Measurements from ENCODE around the gene PTPRU.

- TF ChIP-seq ZNF274 (IDR thresholded peaks at IDR 0.05; ENCODE audit: low read length) (no peak), ZNF274 (tag by site-specific recombination; IDR thresholded peaks at IDR 0.05; ENCODE audit: borderline replicate concordance) (no peak), ZNF654 (tag by site-specific recombination; IDR thresholded peaks at IDR 0.05; ENCODE audit: low read depth) (no peak), ZNF184 (tag by site-specific recombination; IDR thresholded peaks at IDR 0.05) (no peak), EGR2 (tag by site-specific recombination; IDR thresholded peaks at IDR 0.05; ENCODE audit: low read depth) (no peak), ZNF777 (tag by site-specific recombination; IDR thresholded peaks at IDR 0.05; ENCODE audit: borderline replicate concordance) (no peak), ZNF121 (tag by site-specific recombination; IDR thresholded peaks at IDR 0.05) (no peak), ZFP3 (tag by site-specific recombination; IDR thresholded peaks at IDR 0.05; ENCODE audit: low read depth) (no peak)
- TF ChIP-seq, protein P1, sequence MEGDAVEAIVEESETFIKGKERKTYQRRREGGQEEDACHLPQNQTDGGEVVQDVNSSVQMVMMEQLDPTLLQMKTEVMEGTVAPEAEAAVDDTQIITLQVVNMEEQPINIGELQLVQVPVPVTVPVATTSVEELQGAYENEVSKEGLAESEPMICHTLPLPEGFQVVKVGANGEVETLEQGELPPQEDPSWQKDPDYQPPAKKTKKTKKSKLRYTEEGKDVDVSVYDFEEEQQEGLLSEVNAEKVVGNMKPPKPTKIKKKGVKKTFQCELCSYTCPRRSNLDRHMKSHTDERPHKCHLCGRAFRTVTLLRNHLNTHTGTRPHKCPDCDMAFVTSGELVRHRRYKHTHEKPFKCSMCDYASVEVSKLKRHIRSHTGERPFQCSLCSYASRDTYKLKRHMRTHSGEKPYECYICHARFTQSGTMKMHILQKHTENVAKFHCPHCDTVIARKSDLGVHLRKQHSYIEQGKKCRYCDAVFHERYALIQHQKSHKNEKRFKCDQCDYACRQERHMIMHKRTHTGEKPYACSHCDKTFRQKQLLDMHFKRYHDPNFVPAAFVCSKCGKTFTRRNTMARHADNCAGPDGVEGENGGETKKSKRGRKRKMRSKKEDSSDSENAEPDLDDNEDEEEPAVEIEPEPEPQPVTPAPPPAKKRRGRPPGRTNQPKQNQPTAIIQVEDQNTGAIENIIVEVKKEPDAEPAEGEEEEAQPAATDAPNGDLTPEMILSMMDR (tag by site-specific recombination; IDR thresholded peaks at IDR 0.05): no peak
Observed at GRCh38 chr1:29310616-29311180, 74.4 kb downstream of the PTPRU start.
